ENCODE results near the gene CACNG5. TPM values are rescaled to one million over a fixed set of nuclear protein-coding genes. Genes with fewer than 3 reads are reported as not detected.

The CACNG5 gene
- total RNA-seq, 1 donor from 2014 or later: not detected

DNA sequence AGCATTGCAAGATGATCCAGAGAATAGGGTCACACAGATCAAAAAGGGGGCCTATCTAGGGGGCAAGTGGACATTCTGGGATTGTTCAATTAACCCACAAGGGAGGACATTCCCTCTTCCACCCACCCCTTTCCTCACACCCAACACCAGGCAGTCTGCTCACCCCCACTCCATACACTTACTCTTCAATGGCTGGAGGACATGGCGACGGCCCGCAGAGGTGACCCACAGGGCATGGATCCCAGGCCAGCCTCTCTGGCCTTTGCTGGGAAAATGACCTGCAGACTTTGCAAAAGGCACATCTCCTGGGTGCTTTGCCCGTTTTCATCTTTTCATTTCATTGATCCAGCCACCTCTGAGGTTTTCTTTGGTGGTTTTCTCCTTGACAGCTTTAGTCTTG, 1.7 kb upstream of the CACNG5 start:
- H3K27ac Mint-ChIP-seq: no peak overlapping the region
- peaks cover 72% of the 10 kb centered on the region for H3K27me3 Mint-ChIP-seq
- DNase-seq: no peak
- intact Hi-C loops (cut with micrococcal nuclease): no loop called here
- H3K9me3 Mint-ChIP-seq: peaks cover 4% of the 10 kb centered on the region
- H3K4me3 Mint-ChIP-seq: no peak overlapping the region
- peaks cover 4% of the 10 kb centered on the region for H3K4me1 Mint-ChIP-seq
- H3K36me3 Mint-ChIP-seq (ENCODE audit: low read depth): no peaks in the 10 kb centered on the region

DNA sequence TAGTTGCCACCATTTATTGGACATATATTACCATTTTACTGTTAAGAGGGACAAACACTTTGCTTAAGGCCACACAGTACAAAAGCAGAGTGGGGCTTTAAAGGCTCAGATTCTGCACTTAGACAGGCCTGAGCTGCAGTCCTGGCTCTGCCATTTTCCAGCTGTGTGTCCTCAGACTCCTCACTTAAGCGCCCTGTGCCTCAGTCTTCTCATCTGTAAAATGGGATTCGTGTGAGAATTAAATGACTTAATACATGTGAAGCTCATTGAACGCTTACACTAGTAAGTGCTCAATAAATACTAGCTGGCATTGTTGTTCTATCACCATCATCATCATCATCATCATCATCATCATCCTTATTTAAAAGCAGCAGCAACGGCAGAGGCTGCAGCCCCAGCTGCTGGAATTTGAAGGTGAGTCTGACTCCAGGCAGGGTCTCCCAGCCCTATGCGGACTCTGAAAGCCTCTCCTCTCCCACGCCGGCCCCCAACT, 445 bp upstream of the CACNG5 start:
- no peak overlapping the region for H3K4me3 Mint-ChIP-seq
- H3K27me3 Mint-ChIP-seq: peaks cover 61% of the 10 kb centered on the region
- no peak for DNase-seq
- no peaks in the 10 kb centered on the region for H3K36me3 Mint-ChIP-seq (ENCODE audit: low read depth)
- H3K4me1 Mint-ChIP-seq: no peaks in the 10 kb centered on the region
- no peak overlapping the region for H3K27ac Mint-ChIP-seq
- intact Hi-C loops (cut with micrococcal nuclease): no loop called here
- H3K9me3 Mint-ChIP-seq: no peaks in the 10 kb centered on the region

DNA sequence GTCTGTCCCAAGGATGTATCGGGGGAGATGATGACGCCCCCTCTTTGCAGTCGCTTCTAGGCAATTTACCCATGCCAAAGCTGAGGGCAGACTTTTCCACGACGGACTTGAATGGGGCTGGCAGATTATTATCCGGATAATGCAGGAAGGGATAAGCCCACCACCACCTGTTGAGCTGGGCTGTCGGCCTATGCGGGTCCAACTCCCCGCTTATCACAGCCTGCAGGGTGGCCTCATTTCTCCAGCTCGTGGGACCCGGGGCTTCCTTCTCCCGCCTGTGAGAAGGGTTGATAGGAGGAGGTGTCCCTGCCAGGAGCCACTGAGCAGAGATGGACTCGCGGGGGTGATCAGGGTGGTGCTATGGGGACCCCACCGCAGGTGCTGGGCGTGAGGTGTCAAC, 559 bp downstream of the CACNG5 start:
- Mint-ChIP-seq H3K9me3 (no peaks in the 10 kb centered on the region), H3K4me1 (no peaks in the 10 kb centered on the region), H3K36me3 (ENCODE audit: low read depth) (no peaks in the 10 kb centered on the region), H3K4me3 (no peak overlapping the region), H3K27ac (no peak overlapping the region), H3K27me3 (peaks cover 53% of the 10 kb centered on the region)
- DNase-seq: no peak
- intact Hi-C loops (cut with micrococcal nuclease): no loop called here

DNA sequence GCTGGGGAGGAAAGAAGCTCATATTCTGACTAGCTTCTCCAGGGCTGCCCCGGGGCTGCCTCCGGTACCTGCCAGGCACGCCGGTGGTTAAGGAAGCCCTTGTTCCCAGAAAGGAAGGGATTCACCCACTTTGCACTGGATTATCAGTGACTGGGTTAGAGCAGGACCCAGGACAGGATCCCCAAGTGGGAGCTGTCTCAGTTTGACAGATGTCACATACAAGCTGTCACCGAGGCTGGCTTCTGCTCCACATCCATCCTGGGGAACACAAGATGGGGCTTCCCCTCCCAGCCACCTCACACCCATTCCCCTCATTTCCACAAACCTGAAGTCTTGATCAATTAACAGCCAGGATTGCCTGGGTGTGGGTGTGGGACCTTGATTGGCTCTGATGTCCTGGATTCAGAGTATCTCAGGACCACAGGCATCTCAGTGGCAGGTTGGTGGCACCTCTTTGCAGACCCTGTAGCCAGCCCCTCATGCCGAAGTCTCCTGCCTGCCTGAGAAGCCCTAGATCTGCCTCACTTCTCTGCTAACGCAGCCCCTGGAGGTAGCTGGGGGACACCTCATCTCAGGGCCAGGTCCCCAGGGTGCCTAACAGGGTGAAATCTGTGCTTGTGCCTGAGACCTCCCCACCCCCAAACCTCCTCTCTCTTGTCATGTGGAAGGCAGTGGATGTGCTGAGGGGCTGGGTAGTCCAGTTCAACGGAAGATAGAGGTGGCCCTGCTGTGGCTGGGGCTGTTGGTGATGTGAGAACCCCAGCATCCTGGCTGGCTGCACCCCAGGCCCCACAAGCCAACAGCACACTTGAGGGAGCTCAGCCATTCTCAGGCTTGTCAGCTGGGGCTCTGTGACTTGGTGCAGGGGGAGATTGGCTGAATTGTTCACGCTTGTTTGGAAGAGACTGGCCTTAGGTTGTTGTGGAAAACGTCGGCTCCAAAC, 1.4 kb downstream of the CACNG5 start:
- Mint-ChIP-seq H3K36me3 (ENCODE audit: low read depth) (no peaks in the 10 kb centered on the region), H3K9me3 (no peaks in the 10 kb centered on the region), H3K27me3 (peaks cover 49% of the 10 kb centered on the region), H3K27ac (no peak overlapping the region), H3K4me1 (no peaks in the 10 kb centered on the region), H3K4me3 (no peak overlapping the region)
- no peak for DNase-seq
- intact Hi-C loops (cut with micrococcal nuclease): no loop called here

GRCh38 chr17:66837226-66837625, 2.3 kb downstream of the CACNG5 start:
- Mint-ChIP-seq H3K27me3 (peaks cover 43% of the 10 kb centered on the region), H3K27ac (no peak overlapping the region), H3K4me1 (no peaks in the 10 kb centered on the region), H3K4me3 (no peak overlapping the region), H3K36me3 (ENCODE audit: low read depth) (no peaks in the 10 kb centered on the region), H3K9me3 (no peaks in the 10 kb centered on the region)
- no peak for DNase-seq
- intact Hi-C loops (cut with micrococcal nuclease): no loop called here

GRCh38 chr17:66837885-66838665, 3.2 kb downstream of the CACNG5 start:
- no peak for DNase-seq
- peaks cover 39% of the 10 kb centered on the region for H3K27me3 Mint-ChIP-seq
- no peak overlapping the region for H3K4me3 Mint-ChIP-seq
- H3K9me3 Mint-ChIP-seq: no peaks in the 10 kb centered on the region
- intact Hi-C loops (cut with micrococcal nuclease): no loop called here
- H3K4me1 Mint-ChIP-seq: no peaks in the 10 kb centered on the region
- no peak overlapping the region for H3K27ac Mint-ChIP-seq
- H3K36me3 Mint-ChIP-seq (ENCODE audit: low read depth): no peaks in the 10 kb centered on the region

DNA sequence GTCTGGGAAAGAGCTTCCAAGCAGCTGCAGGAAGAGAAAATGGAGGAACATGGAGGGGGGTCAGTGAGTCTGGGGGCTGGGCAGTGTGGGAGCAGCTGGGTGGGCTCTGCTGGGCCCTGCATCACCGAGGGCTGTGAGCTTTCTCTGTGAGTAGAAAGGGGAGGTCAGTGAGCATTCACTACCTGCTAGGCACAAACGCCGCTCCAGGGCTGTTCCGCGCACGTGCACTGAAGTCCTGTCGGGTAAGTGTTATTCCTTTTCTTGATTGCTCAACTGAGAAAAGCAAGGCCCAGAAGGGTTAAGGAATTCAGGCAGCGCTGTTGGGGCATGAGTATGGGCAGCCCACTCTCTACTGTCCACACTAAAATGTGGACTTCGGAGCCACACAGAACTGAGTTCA, 4.7 kb downstream of the CACNG5 start:
- no peak for DNase-seq
- Mint-ChIP-seq H3K9me3 (no peaks in the 10 kb centered on the region), H3K36me3 (ENCODE audit: low read depth) (no peaks in the 10 kb centered on the region), H3K27ac (no peak overlapping the region), H3K27me3 (peaks cover 24% of the 10 kb centered on the region), H3K4me1 (no peaks in the 10 kb centered on the region), H3K4me3 (no peak overlapping the region)
- intact Hi-C loops (cut with micrococcal nuclease): no loop called here

DNA sequence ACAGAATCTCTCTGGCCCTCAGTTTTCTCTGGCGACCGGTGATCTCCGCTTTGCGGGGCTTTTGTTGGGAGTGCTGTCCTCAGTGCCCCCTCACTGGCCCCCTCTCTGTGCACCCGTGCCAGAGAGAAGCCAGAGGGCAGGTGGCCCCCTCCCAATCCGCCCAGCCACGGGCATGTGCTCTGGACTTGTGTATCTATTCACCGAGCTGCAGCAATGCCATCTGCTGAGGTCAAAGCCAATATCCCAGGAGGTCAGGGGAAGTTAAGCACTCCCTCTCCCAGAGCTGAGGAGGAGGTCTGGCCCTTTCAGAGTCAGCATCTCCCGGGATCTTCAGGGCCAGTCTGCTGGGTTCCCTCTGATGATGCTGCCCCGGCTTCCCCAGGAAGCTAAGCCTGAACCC, 5.1 kb downstream of the CACNG5 start:
- Mint-ChIP-seq H3K4me3 (no peak overlapping the region), H3K9me3 (no peaks in the 10 kb centered on the region), H3K4me1 (no peaks in the 10 kb centered on the region), H3K27me3 (peaks cover 23% of the 10 kb centered on the region), H3K36me3 (ENCODE audit: low read depth) (no peaks in the 10 kb centered on the region), H3K27ac (no peak overlapping the region)
- intact Hi-C loops (cut with micrococcal nuclease): no loop called here
- no peak for DNase-seq

DNA sequence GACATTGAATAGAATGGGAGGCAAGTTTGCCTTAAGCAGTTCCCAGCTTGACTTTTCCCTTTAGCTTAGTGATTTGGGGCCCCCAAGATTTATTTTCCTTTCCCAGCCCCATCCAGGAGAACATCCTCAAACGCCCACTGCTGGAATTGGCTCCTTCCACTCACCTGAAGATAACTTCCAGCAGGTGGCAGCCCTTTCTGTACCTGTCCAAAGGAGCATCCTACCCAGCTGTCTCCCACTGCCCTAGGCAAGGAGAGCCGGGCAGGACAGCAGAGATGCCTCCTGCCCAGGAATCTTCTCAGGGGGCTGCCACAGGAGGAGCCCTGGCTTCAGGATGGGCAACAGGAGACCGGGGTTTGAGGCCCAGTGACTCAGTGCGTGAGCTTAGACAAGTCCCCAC, 6.4 kb downstream of the CACNG5 start:
- intact Hi-C loops (cut with micrococcal nuclease): no loop called here
- no peak overlapping the region for H3K27ac Mint-ChIP-seq

GRCh38 chr17:66841744-66842143, 6.8 kb downstream of the CACNG5 start:
- Mint-ChIP-seq H3K27ac (no peak overlapping the region), H3K36me3 (ENCODE audit: low read depth) (no peaks in the 10 kb centered on the region), H3K4me3 (no peak overlapping the region), H3K9me3 (no peaks in the 10 kb centered on the region), H3K4me1 (no peaks in the 10 kb centered on the region), H3K27me3 (peaks cover 8% of the 10 kb centered on the region)
- no peak for DNase-seq
- intact Hi-C loops (cut with micrococcal nuclease): no loop called here

More for the DNA sequence above, 6.4 kb downstream of the CACNG5 start:
- no peak overlapping the region for H3K4me3 Mint-ChIP-seq
- no peak for DNase-seq
- H3K4me1 Mint-ChIP-seq: no peaks in the 10 kb centered on the region
- no peaks in the 10 kb centered on the region for H3K36me3 Mint-ChIP-seq (ENCODE audit: low read depth)
- H3K9me3 Mint-ChIP-seq: no peaks in the 10 kb centered on the region
- peaks cover 12% of the 10 kb centered on the region for H3K27me3 Mint-ChIP-seq

DNA sequence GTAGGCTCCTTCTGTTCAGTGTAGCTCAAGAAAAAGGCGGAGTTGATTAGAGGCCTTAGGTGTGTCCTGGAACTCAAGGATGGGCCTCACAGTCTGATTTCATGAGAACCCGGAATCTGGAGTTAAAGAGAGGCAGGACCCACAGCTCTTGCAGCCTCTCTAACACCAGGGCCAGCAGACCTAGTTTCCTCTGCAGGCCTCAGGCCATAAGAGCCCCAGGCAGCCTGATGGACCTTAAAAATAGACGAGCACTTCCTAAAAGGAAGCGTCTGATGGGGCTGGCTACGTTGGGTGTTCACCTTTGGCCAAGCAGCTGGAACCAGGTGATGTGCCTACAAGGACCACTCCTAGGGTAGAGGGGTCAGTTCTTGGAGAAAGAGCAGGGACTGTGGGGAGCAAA, 7.6 kb downstream of the CACNG5 start:
- Mint-ChIP-seq H3K4me3 (no peak overlapping the region), H3K9me3 (no peaks in the 10 kb centered on the region), H3K27ac (no peak overlapping the region), H3K27me3 (peaks cover 2% of the 10 kb centered on the region), H3K36me3 (ENCODE audit: low read depth) (no peaks in the 10 kb centered on the region), H3K4me1 (no peaks in the 10 kb centered on the region)
- no peak for DNase-seq
- intact Hi-C loops (cut with micrococcal nuclease): no loop called here

DNA sequence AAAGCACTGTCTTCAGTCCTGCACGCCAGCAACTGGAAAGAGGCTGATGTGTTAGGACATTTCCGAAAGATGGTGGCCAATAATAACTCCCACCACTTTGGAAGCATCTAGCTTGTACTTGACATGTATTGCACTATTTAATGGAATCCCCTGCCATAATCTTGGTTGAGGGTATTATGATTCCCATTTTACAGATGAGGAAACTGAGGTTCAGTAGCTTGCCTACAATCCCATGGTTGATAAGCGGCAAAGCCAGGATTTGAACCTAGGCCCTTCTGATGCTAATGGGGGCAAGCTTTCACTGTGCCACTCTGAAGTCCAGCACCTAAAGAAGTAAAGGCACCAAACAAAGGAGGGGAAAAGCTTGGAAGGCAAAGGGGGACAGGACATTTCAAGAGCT, 8.0 kb downstream of the CACNG5 start:
- Mint-ChIP-seq H3K4me1 (no peaks in the 10 kb centered on the region), H3K36me3 (ENCODE audit: low read depth) (no peaks in the 10 kb centered on the region), H3K4me3 (no peak overlapping the region), H3K27ac (no peak overlapping the region), H3K27me3 (peaks cover 1% of the 10 kb centered on the region), H3K9me3 (no peaks in the 10 kb centered on the region)
- intact Hi-C loops (cut with micrococcal nuclease): no loop called here
- no peak for DNase-seq

DNA sequence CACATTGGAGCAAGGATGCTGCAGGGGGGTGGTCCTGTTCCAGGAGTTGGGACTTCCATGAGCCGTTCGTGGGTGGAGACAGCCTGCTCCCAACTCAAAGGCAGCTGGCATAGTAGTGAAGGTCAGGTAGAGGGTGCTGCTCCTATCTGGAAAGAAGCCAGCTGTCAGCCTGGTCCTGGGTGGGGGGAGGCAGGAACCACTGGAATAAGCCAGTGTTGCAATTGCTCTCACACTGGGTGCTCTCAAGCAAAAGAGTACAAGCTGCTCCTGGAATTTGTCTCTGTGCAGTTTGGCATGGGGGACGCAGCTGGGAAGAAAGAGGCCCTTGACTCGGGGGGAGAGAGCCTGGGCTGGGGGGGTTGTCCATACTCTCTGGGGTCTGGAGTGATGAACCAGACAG, 8.7 kb downstream of the CACNG5 start:
- Mint-ChIP-seq H3K27me3 (peaks cover 1% of the 10 kb centered on the region), H3K27ac (no peak overlapping the region), H3K4me3 (no peak overlapping the region), H3K9me3 (no peaks in the 10 kb centered on the region), H3K36me3 (ENCODE audit: low read depth) (no peaks in the 10 kb centered on the region), H3K4me1 (no peaks in the 10 kb centered on the region)
- intact Hi-C loops (cut with micrococcal nuclease): no loop called here
- DNase-seq: no peak

GRCh38 chr17:66847704-66848103, 12.8 kb downstream of the CACNG5 start:
- Mint-ChIP-seq H3K4me3 (no peak overlapping the region), H3K9me3 (no peaks in the 10 kb centered on the region), H3K36me3 (ENCODE audit: low read depth) (no peaks in the 10 kb centered on the region), H3K27me3 (peaks cover 8% of the 10 kb centered on the region), H3K27ac (no peak overlapping the region), H3K4me1 (no peaks in the 10 kb centered on the region)
- DNase-seq: no peak
- intact Hi-C loops (cut with micrococcal nuclease): no loop called here
